SU-DHL-6 (cell line): ENCODE measurements around the gene PTPRN2.

Experiments
- CTCF ChIP-seq: fragments of 200-600 bp; sonication (generic); IDR thresholded peaks from one replicate; pipeline ENCODE4 v1.5.1; 2017; ENCODE audit warnings: antibody characterized with exemption, mild to moderate bottlenecking, low read length, moderate library complexity; ENCODE audit not compliant: insufficient read depth, poor library complexity, severe bottlenecking
- EZH2phosphoT487 ChIP-seq: fragments of 200-600 bp; sonication (generic), shearing (Covaris generic); conservative IDR thresholded peaks from 2 replicates; pipeline ENCODE4 v1.6.1; 2018; ENCODE audit warnings: mild to moderate bottlenecking, antibody characterized with exemption, low read length, moderate library complexity, mixed read lengths

DNA sequence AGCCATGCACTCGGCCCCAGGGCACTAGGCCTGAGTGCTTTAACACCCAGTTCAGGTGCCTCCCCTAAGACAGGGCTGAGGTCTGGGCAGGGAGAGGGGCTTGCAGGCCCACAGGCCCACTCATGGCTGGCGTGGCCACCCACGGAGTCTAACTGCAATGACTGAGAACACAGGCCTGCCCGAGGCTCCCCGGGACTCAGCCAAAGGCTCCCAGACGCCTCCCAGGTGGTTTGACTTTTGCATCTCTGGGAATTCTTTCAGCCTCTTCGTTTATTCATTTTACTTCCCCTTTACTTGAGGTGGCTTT, 37.3 kb downstream of the PTPRN2 start:
- no peak for TF ChIP-seq CTCF
- no peak for TF ChIP-seq EZH2phosphoT487
